ENCODE results near the gene CYTH4. TPM values are rescaled to one million over a fixed set of nuclear protein-coding genes. Genes with fewer than 3 reads are reported as not detected.
A peak's percentile ranks its signal among the peaks of the same experiment; 100 is the strongest.

CYTH4 gene
- total and polyA plus RNA-seq, 10 of the 15 experiments (the other 5 are each of a cell fraction or from before 2014, with no cell fraction given) = 1.5 to 27.3 (median 16.9) TPM

DNA sequence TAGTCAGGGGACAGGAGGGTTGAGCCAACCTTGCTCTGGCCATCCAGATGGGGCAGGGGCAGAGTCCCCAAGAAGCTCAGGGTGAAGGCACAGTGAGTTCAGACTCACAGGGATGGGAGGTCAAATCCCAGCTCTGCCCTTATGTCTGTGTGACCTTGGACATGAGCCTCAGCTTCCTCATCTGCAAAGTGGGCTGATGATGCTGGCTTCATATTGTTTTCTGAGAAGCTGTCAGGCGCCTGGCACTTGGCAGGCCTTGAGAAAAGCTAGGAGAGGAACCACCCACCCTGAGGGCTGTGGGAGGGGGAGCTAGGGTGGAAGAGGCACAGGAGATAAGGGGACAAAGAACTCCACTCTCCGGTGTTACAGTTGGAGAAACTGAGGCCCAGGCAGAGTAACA is 23.6 kb downstream of the CYTH4 start:
- ATAC-seq (no peak), FAIRE-seq (no peak), DNase-seq (ENCODE audit: low read depth, low spot score) (no peak)
- ChIA-PET RAD21 (ENCODE audit: unreplicated experiment) (interaction anchor here (1.5 kb wide), 1 partner anchor 302 kb away, joined by 3 read pairs; the partner anchor contains the start of gene GGA1), CTCF (interaction anchor here (0.6 to 1.9 kb wide), 4 partner anchors 17 to 183 kb away, joined by 3 to 13 read pairs (median 4); no protein-coding TSS in a partner anchor), POLR2A (interaction anchor here (2.2 kb wide), 1 partner anchor 15 kb away, joined by 5 read pairs; no protein-coding TSS in a partner anchor), SMC1A (ENCODE audit: uncharacterized antibody, unreplicated experiment) (interaction anchor here (1.0 to 2.2 kb wide), 5 partner anchors 9 to 293 kb away, joined by 3 to 13 read pairs (median 4); no protein-coding TSS in a partner anchor)
- Histone ChIP-seq H3K9me3 (replicated peaks; ENCODE audit: control insufficient read depth, insufficient read depth, low read length) (no peaks in the 10 kb centered on the region), H4K20me1 (ENCODE audit: control insufficient read depth, insufficient read depth) (no peaks in the 10 kb centered on the region), H3K27ac (ENCODE audit: control insufficient read depth, insufficient read depth) (peak overlapping the region; percentile 91), H3K4me1 (ENCODE audit: control insufficient read depth, insufficient read depth, low read length) (peaks cover 57% of the 10 kb centered on the region), H3K4me3 (no peak overlapping the region), H2AFZ (ENCODE audit: control insufficient read depth, low read depth, low read length) (no peak overlapping the region), H3K79me2 (ENCODE audit: control insufficient read depth, insufficient read depth, low read length) (0 out of 2 replicates have a peak, but pooled peaks cover 1% of the 10 kb centered on the region), H3K36me3 (ENCODE audit: control insufficient read depth in 2 of 2, insufficient read depth in 2 of 2, low read length in 1 of 2) (peaks cover 0 to 8% of the 10 kb centered on the region in 2 experiments; a peak in 1 of 4 replicates), H3K27me3 (replicated peaks in 1 of 2; ENCODE audit: control insufficient read depth in 2 of 2, insufficient read depth in 2 of 2, low read length in 1 of 2) (no peaks in the 10 kb centered on the region), H3K4me2 (ENCODE audit: control insufficient read depth, insufficient read depth) (no peak overlapping the region), H3K9ac (ENCODE audit: control insufficient read depth, insufficient read depth, low read length) (no peak overlapping the region)
- intact Hi-C loops (cut with micrococcal nuclease; ENCODE audit: unreplicated experiment) (loop anchor here (1.0 kb wide), 1 partner anchor 21 kb away; no protein-coding TSS in a partner anchor), in situ Hi-C loops (cut with MboI) (no loop called here)
- no TSS peak for BruUV-seq (replicated peaks)
- 75% methylated on average over 2 of the region's 2 CpGs for WGBS (ENCODE audit: insufficient coverage, insufficient replicate concordance, low lambda C conversion rate, missing lambda C conversion rate)
- TF ChIP-seq ELK1 (IDR thresholded peaks at IDR 0.05; ENCODE audit: low read depth, low read length) (no peak), ZSCAN29 (IDR thresholded peaks at IDR 0.05) (no peak), E2F4 (IDR thresholded peaks at IDR 0.05; ENCODE audit: low read depth, low read length) (no peak), TCF3 (IDR thresholded peaks at IDR 0.05; ENCODE audit: borderline replicate concordance, insufficient read depth, low read depth, low read length) (no peak), MYB (IDR thresholded peaks at IDR 0.05; ENCODE audit: borderline replicate concordance, low read depth, low read length) (no peak), RCOR1 (conservative IDR thresholded peaks at IDR 0.05; ENCODE audit: low read depth, low read length) (no peak), E2F8 (IDR thresholded peaks at IDR 0.05; ENCODE audit: low read depth, partially characterized antibody) (no peak), LARP7 (IDR thresholded peaks at IDR 0.05) (no peak), IRF4 (IDR thresholded peaks at IDR 0.05; ENCODE audit: low read depth, low read length) (no peak), CREM (IDR thresholded peaks at IDR 0.05; ENCODE audit: low read depth) (no peak), HCFC1 (IDR thresholded peaks at IDR 0.05; ENCODE audit: low read length) (no peak)
- TF ChIP-seq, protein P1, sequence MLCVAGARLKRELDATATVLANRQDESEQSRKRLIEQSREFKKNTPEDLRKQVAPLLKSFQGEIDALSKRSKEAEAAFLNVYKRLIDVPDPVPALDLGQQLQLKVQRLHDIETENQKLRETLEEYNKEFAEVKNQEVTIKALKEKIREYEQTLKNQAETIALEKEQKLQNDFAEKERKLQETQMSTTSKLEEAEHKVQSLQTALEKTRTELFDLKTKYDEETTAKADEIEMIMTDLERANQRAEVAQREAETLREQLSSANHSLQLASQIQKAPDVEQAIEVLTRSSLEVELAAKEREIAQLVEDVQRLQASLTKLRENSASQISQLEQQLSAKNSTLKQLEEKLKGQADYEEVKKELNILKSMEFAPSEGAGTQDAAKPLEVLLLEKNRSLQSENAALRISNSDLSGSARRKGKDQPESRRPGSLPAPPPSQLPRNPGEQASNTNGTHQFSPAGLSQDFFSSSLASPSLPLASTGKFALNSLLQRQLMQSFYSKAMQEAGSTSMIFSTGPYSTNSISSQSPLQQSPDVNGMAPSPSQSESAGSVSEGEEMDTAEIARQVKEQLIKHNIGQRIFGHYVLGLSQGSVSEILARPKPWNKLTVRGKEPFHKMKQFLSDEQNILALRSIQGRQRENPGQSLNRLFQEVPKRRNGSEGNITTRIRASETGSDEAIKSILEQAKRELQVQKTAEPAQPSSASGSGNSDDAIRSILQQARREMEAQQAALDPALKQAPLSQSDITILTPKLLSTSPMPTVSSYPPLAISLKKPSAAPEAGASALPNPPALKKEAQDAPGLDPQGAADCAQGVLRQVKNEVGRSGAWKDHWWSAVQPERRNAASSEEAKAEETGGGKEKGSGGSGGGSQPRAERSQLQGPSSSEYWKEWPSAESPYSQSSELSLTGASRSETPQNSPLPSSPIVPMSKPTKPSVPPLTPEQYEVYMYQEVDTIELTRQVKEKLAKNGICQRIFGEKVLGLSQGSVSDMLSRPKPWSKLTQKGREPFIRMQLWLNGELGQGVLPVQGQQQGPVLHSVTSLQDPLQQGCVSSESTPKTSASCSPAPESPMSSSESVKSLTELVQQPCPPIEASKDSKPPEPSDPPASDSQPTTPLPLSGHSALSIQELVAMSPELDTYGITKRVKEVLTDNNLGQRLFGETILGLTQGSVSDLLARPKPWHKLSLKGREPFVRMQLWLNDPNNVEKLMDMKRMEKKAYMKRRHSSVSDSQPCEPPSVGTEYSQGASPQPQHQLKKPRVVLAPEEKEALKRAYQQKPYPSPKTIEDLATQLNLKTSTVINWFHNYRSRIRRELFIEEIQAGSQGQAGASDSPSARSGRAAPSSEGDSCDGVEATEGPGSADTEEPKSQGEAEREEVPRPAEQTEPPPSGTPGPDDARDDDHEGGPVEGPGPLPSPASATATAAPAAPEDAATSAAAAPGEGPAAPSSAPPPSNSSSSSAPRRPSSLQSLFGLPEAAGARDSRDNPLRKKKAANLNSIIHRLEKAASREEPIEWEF (IDR thresholded peaks at IDR 0.05; ENCODE audit: insufficient replicate concordance, low read depth, low read length) = no peak

Measured in GM12878 (cell line).